Measurements from ENCODE around the gene PRSS48. TPM values are rescaled to one million over a fixed set of nuclear protein-coding genes. Genes with fewer than 3 reads are reported as not detected.
"Not testable (repeated sequence)": the region's sequence is repeated elsewhere in the genome, so short reads cannot be mapped to it uniquely, and the experiment has no call there.

PRSS48 gene, protein sequence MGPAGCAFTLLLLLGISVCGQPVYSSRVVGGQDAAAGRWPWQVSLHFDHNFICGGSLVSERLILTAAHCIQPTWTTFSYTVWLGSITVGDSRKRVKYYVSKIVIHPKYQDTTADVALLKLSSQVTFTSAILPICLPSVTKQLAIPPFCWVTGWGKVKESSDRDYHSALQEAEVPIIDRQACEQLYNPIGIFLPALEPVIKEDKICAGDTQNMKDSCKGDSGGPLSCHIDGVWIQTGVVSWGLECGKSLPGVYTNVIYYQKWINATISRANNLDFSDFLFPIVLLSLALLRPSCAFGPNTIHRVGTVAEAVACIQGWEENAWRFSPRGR
- not detected in 2 replicates for total RNA-seq

DNA sequence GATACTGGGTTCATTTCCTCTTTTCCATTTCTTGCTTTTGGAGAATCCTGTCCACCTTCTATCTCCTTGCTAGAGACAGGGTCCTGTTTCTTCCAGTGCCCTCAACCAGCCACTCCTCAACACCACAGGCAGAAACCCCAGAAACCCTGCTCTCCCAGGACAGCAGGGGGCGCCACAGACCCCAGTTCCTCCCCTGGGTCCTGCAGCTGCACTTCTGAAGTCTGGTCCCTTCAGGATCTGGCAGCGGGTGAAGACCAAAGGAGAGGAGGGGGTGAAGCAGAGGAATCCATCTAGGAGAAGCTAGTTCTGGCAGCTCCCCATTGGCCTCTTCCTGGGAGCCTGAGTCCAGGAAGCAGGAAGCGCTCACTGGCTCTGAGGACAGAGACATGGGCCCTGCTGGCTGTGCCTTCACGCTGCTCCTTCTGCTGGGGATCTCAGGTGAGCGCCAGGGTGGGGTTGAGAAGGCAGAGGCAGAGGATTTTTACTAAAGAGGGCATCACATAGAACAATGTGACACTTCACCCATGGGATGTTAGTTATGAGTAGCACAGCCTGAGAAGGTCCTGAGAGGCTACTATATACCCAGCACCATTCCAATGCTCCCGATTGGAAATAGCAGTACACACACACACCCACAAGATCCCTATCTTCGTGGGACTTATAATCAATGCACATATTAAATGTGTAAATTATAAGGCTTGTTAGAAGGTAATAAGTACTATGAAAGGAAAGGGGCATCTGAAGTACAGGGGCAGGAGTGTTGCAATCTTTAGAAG lies at the start of gene PRSS48:
PRSS48 (plus strand) TSS at position 375 of the 776 bp plus-strand sequence; CDS start at position 387, 12 bp downstream.
- H3K4me1 Mint-ChIP-seq, result no peaks in the 10 kb centered on the region
- H3K9me3 Mint-ChIP-seq, result no peaks in the 10 kb centered on the region
- H3K27me3 Mint-ChIP-seq, result peaks cover 9% of the 10 kb centered on the region
- peak; percentile 82 for DNase-seq
- intact Hi-C loops (cut with micrococcal nuclease), result loop anchor here (2.0 to 10.0 kb wide), 2 partner anchors 86 to 338 kb away; no protein-coding TSS in a partner anchor
- no peaks in the 10 kb centered on the region for H3K36me3 Mint-ChIP-seq (ENCODE audit: low read depth)
- H3K4me3 Mint-ChIP-seq, result no peak within 1 kb of the TSS
- no peak within 1 kb of the TSS for H3K27ac Mint-ChIP-seq

DNA sequence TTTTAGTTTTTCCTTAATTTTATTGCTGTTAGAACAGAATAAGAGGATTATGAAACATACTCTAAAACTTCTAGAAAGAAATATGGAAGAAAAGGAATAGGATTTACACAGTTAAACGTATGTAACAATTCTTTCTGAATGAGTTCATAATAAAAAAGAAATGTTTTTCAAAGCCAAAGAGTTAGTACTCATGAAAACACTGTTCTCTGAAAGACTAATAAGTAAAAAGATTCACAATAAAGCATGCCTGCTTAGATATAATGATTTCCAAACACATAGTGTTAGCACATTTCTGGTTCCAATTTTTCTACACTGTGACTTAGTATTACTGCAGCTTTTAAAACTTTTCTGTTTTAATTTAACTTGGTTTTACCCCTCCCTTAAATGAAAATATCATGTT lies 49.8 kb upstream of the PRSS48 start:
- Mint-ChIP-seq H3K4me1 (no peaks in the 10 kb centered on the region), H3K4me3 (no peak overlapping the region)
- intact Hi-C loops (cut with micrococcal nuclease), result no loop called here

DNA sequence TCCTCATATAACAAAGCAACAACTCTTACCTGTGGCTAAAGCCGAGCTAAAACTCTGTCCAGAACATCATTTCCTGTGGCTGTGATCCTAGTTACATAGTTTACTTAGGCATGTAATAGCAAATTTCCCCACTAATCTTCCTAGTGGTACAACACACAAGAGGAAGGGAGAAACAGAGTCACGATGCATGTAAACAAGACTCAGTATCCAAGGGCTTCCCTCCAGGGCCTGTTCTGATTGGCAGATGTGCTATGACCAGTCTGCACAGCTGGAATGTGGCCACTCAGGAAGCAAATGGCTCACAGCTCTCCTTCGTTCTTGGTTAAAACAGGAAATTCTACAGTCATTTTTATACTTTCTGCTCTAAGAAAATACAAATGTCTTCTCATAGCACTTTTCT lies 49.2 kb upstream of the PRSS48 start:
- no peak overlapping the region for H3K4me3 Mint-ChIP-seq
- no peaks in the 10 kb centered on the region for H3K36me3 Mint-ChIP-seq (ENCODE audit: low read depth)
- no peaks in the 10 kb centered on the region for H3K4me1 Mint-ChIP-seq
- intact Hi-C loops (cut with micrococcal nuclease), result no loop called here
- DNase-seq, result no peak
- H3K27ac Mint-ChIP-seq, result no peak overlapping the region
- H3K27me3 Mint-ChIP-seq, result peaks cover 4% of the 10 kb centered on the region
- H3K9me3 Mint-ChIP-seq, result no peaks in the 10 kb centered on the region

More for the DNA sequence above, 49.8 kb upstream of the PRSS48 start:
- DNase-seq, result no peak
- no peak overlapping the region for H3K27ac Mint-ChIP-seq
- H3K36me3 Mint-ChIP-seq (ENCODE audit: low read depth), result no peaks in the 10 kb centered on the region
- no peaks in the 10 kb centered on the region for H3K9me3 Mint-ChIP-seq
- H3K27me3 Mint-ChIP-seq, result peaks cover 3% of the 10 kb centered on the region

DNA sequence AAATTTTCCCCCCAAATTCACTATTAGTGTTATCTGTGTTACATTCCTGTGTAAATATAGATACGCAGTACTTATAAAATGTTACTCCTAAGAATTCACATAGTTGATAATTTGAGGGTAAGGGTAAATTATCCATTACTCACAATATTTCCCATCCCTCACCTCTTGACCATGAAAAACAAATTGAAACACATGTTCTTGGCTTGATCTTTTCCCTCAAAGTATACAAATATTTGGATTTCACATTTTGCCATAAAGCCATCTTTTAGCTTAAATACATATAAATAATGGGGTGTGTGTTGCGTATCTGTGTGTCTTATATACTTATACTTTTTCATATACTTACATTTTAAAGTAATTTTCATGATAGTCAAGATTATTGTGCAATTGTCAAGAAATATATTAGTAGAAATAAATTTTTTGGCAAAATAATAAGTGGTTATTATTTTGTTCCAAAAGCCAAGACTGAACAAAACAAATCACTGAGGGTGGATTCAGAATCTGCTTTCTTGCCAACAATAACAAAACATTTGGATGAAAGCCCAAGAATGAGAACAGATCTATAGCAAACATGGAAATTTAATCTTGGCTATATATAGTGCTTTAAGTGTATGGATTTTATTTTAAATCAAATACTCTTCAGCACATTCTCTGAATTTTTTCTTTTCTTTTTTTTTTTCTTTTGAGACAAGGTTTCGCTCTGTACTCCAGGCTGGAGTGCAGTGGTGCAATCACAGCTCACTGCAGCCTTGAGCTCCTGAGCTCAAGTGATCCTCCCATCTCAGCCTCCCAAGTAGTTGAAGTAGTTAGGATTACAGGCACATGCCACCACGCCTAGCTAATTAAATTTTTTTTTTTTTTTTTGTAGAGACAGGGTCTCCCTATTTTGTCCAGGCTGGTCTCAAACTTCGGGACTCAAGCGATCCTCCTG lies 48.5 kb upstream of the PRSS48 start:
- Mint-ChIP-seq H3K27me3 (peaks cover 4% of the 10 kb centered on the region), H3K9me3 (no peaks in the 10 kb centered on the region), H3K27ac (no peak overlapping the region), H3K4me3 (no peak overlapping the region), H3K4me1 (no peaks in the 10 kb centered on the region), H3K36me3 (ENCODE audit: low read depth) (no peaks in the 10 kb centered on the region)
- intact Hi-C loops (cut with micrococcal nuclease), result no loop called here
- DNase-seq, result no peak

DNA sequence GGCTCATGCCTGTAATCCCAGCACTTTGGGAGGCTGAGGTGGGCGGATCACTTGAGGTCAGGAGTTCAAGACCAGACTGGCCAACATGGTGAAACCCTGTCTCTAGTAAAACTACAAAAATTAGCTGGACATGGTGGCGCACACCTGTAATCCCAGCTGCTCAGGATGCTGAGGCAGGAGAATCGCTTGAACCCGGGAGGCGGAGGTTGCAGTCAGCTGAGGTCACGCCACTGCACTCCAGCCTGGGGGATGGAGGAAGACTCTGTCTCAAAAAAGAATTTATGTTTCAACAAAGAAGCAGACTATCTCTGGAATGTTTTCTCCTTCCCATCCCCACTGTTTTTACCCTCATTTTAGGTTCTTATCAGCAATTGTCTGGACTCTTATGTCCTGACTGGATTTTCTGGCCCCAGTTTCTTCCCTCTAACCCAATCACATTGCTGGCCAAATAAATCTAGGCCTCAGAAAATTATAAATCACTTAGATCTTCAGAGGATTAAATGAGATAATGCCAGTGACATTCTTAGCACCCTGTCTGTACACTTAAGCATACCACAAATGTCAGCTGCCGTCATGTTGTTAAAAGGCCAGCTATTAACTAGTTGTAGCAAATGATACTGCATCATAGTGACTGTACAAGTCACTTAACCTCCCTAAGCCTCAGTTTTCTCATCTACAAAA lies 44.9 kb upstream of the PRSS48 start:
- DNase-seq, result no peak
- intact Hi-C loops (cut with micrococcal nuclease), result no loop called here
- no peak overlapping the region for H3K27ac Mint-ChIP-seq
- H3K27me3 Mint-ChIP-seq, result peaks cover 2% of the 10 kb centered on the region
- H3K4me3 Mint-ChIP-seq, result no peak overlapping the region
- no peaks in the 10 kb centered on the region for H3K36me3 Mint-ChIP-seq (ENCODE audit: low read depth)
- no peaks in the 10 kb centered on the region for H3K4me1 Mint-ChIP-seq
- H3K9me3 Mint-ChIP-seq, result no peaks in the 10 kb centered on the region

DNA sequence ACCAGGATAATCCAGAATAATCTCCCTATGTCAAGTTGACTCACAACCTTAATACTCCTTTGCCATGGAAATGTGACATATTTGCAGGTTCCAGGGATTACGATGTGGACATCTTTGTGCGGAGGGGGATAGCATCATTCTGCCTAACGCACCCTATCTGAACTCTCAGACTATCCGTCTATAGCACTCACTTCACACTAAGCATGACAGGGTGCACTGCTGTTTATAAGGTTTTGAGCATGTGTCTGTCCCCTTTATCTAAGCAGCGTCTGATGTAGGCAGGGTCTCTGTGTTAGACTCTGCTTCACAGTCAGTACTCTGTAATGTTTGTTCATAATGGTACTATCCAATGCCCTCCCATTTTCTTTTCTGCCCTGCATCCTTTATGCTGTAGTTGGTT lies 43.4 kb upstream of the PRSS48 start:
- intact Hi-C loops (cut with micrococcal nuclease), result no loop called here

DNA sequence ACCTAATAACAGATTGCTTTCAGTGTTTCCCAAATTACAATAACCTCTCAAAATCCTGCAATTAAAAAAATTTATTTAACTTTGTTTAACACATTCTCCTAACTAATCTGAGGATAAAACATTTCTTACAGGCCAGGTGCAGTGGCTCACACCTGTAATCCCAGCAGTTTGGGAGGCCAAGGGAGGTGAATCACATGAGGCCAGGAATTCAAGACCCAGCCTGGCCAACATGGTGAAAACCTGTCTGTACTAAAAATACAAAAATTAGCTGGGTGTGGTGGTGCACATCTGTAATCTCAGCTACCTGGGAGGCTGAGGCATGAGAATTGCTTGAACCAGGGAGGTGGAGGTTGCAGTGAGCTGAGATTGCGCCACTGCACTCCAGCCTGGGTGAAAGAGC lies 41.6 kb upstream of the PRSS48 start:
- H3K4me3 Mint-ChIP-seq; H3K9me3 Mint-ChIP-seq; H3K27ac Mint-ChIP-seq; H3K27me3 Mint-ChIP-seq; H3K4me1 Mint-ChIP-seq; DNase-seq; intact Hi-C loops (cut with micrococcal nuclease); H3K36me3 Mint-ChIP-seq (ENCODE audit: low read depth): not testable (repeated sequence)

More for the DNA sequence above, 43.4 kb upstream of the PRSS48 start:
- no peak overlapping the region for H3K4me3 Mint-ChIP-seq
- no peak for DNase-seq
- no peaks in the 10 kb centered on the region for H3K9me3 Mint-ChIP-seq
- H3K36me3 Mint-ChIP-seq (ENCODE audit: low read depth), result no peaks in the 10 kb centered on the region
- H3K4me1 Mint-ChIP-seq, result no peaks in the 10 kb centered on the region
- no peak overlapping the region for H3K27ac Mint-ChIP-seq
- peaks cover 4% of the 10 kb centered on the region for H3K27me3 Mint-ChIP-seq

DNA sequence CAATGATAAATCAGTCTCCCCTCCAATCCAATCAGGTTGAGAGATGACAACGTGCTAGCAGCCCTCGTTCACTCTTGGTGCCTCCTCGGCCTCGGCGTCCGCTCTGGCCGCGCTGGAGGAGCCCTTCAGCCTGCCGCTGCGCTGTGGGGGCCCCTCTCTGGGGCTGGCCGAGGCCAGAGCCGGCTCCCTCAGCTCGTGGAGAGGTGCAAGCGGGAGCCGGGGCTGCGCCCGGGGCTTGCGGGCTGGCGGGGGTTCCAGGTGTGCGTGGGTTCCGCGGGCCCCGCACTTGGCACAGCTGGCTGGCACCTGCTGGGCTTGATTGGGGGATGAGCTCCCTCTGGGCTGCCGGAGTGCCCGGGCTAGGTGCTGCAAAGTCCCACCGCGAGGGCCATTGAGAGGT lies 40.9 kb upstream of the PRSS48 start:
- DNase-seq, result no peak
- Mint-ChIP-seq H3K27me3 (peaks cover 6% of the 10 kb centered on the region), H3K36me3 (ENCODE audit: low read depth) (no peaks in the 10 kb centered on the region), H3K9me3 (no peaks in the 10 kb centered on the region), H3K4me1 (no peaks in the 10 kb centered on the region), H3K27ac (no peak overlapping the region), H3K4me3 (no peak overlapping the region)
- intact Hi-C loops (cut with micrococcal nuclease), result no loop called here

DNA sequence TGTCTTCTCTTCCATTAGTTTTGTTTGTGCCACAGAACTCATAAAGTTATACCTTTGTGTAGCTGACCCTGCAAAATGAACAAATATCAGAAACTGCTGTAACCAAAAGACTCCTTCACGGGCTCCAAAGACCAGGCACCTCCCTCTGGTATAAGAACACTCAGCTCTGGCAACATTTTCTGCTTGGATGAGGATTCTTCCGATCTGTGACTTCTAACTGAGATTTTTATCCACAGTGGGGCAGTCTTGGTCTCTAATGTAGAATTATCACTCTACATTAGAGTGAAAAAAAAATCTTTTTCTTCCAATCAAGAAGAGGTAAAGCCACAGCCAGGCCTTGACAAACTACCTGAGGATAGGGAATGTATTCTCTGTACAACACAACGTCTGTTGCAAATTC lies 38.5 kb upstream of the PRSS48 start:
- Mint-ChIP-seq H3K27me3 (peaks cover 7% of the 10 kb centered on the region), H3K4me3 (no peak overlapping the region), H3K4me1 (no peaks in the 10 kb centered on the region), H3K36me3 (ENCODE audit: low read depth) (no peaks in the 10 kb centered on the region), H3K27ac (no peak overlapping the region), H3K9me3 (no peaks in the 10 kb centered on the region)
- DNase-seq, result no peak
- intact Hi-C loops (cut with micrococcal nuclease), result no loop called here

DNA sequence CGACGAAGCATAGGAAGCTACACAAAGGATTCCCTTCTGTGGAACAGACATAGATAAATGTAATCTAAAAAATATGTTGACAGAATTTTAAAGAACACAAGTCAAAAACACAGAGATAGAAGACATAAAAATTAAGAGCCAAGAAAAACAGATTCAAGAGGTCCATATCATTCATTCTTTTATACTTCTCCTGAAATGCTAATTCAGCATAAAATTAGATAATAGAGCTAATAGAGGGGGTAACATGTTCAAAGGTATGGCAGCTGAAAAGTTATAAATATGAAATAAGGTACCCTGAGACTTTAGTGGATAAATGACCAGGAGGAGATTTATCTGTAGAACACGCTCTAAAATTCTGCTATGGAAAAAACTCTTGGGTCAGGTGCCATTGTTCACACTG lies 37.4 kb upstream of the PRSS48 start:
- Mint-ChIP-seq H3K27me3 (peaks cover 7% of the 10 kb centered on the region), H3K27ac (no peak overlapping the region)
- intact Hi-C loops (cut with micrococcal nuclease), result no loop called here

DNA sequence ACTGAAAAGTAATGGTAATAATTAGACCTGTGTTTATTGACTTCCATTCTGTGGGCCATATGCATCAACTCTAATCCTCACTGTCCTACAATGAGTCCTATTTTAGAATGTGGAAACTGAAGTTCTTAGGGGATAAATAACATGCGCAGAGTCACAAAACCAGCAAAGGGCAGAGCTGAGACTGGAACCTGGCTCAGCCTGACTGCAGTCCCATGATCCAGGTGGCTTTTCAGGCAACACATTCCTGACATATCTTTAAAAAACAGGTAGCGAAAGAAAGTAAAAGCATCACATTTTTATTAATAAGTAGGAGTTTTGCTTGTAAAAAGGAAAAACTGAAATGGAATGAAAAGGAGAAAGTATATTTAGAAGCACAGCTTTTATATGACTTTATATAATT lies 34.7 kb upstream of the PRSS48 start:
- Mint-ChIP-seq H3K36me3 (ENCODE audit: low read depth) (no peaks in the 10 kb centered on the region), H3K27me3 (peaks cover 7% of the 10 kb centered on the region), H3K9me3 (no peaks in the 10 kb centered on the region), H3K27ac (no peak overlapping the region), H3K4me3 (no peak overlapping the region), H3K4me1 (no peaks in the 10 kb centered on the region)
- intact Hi-C loops (cut with micrococcal nuclease), result no loop called here
- DNase-seq, result no peak

More for the DNA sequence above, 37.4 kb upstream of the PRSS48 start:
- no peaks in the 10 kb centered on the region for H3K36me3 Mint-ChIP-seq (ENCODE audit: low read depth)
- H3K4me3 Mint-ChIP-seq, result no peak overlapping the region
- no peaks in the 10 kb centered on the region for H3K9me3 Mint-ChIP-seq
- DNase-seq, result no peak
- no peaks in the 10 kb centered on the region for H3K4me1 Mint-ChIP-seq

DNA sequence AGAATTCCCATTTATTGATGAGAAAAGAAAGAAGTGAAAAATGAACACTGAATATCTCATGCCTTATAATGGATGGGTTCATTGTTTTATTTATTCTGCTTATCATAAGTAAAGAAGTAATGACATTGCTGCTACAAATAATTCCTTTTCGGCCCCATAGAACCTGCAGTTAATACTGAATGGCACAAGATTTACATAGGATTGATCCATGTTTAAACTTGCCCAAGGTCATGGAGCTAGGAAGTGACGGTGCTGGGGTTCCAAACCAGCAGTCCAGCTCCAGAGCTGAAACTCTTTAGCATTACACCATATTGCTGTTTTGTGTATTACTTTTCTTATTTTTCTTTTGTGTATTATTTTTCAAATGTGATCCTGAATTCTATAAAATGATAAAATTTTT lies 30.2 kb upstream of the PRSS48 start:
- Mint-ChIP-seq H3K9me3 (no peaks in the 10 kb centered on the region), H3K36me3 (ENCODE audit: low read depth) (no peaks in the 10 kb centered on the region), H3K27ac (no peak overlapping the region), H3K4me3 (no peak overlapping the region), H3K27me3 (peaks cover 4% of the 10 kb centered on the region), H3K4me1 (no peaks in the 10 kb centered on the region)
- intact Hi-C loops (cut with micrococcal nuclease), result no loop called here
- DNase-seq, result no peak

DNA sequence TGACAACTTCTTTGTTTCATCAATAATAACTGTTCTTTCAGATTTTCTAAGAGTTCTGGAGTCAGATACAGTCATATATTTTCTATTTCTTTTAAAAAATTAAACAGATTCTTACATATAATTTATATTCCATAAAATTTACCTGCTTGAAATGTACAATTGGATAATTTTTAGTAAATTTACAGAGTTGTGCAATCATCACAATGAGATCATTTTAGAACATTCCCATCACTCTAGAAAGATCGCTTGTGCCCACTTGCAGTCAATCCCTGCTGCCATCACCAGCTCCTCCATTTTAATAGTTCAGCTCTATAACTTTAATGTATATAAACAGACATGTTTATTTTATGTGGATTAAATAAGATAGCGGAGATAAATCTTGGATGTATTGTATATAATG lies 29.6 kb upstream of the PRSS48 start:
- DNase-seq, result no peak
- Mint-ChIP-seq H3K27ac (no peak overlapping the region), H3K36me3 (ENCODE audit: low read depth) (no peaks in the 10 kb centered on the region), H3K27me3 (peaks cover 2% of the 10 kb centered on the region), H3K4me1 (no peaks in the 10 kb centered on the region), H3K9me3 (no peaks in the 10 kb centered on the region), H3K4me3 (no peak overlapping the region)
- intact Hi-C loops (cut with micrococcal nuclease), result no loop called here
